Neural cell (in vitro differentiated cells): Measurements from ENCODE around the gene ZNF750.

Experiments
- EP300 ChIP-seq: fragments of 450-650 bp; conservative IDR thresholded peaks from 2 replicates; pipeline ENCODE4 v1.6.1; 2014; ENCODE audit warnings: antibody characterized with exemption, mild to moderate bottlenecking, moderate library complexity; ENCODE audit not compliant: poor library complexity, severe bottlenecking
- EZH2 ChIP-seq: fragments of 200-600, 300-800 bp; shearing (Covaris generic), sonication (generic); IDR thresholded peaks from 2 replicates; pipeline ENCODE4 v1.6.1; 2014; ENCODE audit warnings: antibody characterized with exemption, low read length, borderline replicate concordance, mild to moderate bottlenecking; ENCODE audit not compliant: insufficient read depth, poor library complexity, severe bottlenecking
- MXI1 ChIP-seq: fragments of 450-650 bp; conservative IDR thresholded peaks from 2 replicates; pipeline ENCODE4 v1.6.1; 2014; ENCODE audit warnings: antibody characterized with exemption, mild to moderate bottlenecking; ENCODE audit not compliant: poor library complexity, severe bottlenecking
- POLR2AphosphoS5 ChIP-seq: IDR thresholded peaks from 2 replicates; pipeline ENCODE4 v1.6.1; 2012
- RAD21 ChIP-seq: fragments of 450-650 bp; conservative IDR thresholded peaks from 2 replicates; pipeline ENCODE4 v1.6.1; 2014; ENCODE audit warnings: antibody characterized with exemption, mild to moderate bottlenecking, moderate library complexity
- TF ChIP-seq, protein P1 (sequence below): fragments of 450-650 bp; IDR thresholded peaks from 2 replicates; pipeline ENCODE4 v1.5.1; 2014; ENCODE audit warnings: antibody characterized with exemption, mild to moderate bottlenecking, moderate library complexity; ENCODE audit not compliant: poor library complexity, severe bottlenecking
- TF ChIP-seq, protein P2 (sequence below): IDR thresholded peaks from 2 replicates; pipeline ENCODE4 v1.6.1; 2012; ENCODE audit warnings: borderline replicate concordance

DNA sequence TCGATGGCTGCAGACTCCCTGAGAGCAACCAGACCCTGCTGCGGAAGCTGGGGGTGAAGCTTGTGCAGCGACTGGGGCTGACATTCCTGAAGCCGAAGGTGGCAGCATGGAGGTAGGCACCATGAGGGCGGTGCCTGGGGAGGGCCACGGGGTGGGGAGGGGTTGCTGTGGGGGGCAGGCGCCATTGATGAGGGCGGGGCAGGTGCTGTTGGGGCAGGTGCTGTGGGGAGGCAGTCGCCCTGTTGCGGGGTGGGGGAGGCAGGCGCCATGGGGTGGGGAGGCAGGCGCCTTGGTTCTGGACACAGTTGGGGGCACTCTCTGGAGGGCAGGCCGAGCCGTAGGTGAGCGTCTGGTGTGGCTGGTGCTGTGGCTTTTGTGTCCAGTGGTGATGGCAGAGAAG, 38.9 kb downstream of the ZNF750 start:
- TF ChIP-seq, protein P1, sequence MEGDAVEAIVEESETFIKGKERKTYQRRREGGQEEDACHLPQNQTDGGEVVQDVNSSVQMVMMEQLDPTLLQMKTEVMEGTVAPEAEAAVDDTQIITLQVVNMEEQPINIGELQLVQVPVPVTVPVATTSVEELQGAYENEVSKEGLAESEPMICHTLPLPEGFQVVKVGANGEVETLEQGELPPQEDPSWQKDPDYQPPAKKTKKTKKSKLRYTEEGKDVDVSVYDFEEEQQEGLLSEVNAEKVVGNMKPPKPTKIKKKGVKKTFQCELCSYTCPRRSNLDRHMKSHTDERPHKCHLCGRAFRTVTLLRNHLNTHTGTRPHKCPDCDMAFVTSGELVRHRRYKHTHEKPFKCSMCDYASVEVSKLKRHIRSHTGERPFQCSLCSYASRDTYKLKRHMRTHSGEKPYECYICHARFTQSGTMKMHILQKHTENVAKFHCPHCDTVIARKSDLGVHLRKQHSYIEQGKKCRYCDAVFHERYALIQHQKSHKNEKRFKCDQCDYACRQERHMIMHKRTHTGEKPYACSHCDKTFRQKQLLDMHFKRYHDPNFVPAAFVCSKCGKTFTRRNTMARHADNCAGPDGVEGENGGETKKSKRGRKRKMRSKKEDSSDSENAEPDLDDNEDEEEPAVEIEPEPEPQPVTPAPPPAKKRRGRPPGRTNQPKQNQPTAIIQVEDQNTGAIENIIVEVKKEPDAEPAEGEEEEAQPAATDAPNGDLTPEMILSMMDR = no peak
- TF ChIP-seq, protein P2, sequence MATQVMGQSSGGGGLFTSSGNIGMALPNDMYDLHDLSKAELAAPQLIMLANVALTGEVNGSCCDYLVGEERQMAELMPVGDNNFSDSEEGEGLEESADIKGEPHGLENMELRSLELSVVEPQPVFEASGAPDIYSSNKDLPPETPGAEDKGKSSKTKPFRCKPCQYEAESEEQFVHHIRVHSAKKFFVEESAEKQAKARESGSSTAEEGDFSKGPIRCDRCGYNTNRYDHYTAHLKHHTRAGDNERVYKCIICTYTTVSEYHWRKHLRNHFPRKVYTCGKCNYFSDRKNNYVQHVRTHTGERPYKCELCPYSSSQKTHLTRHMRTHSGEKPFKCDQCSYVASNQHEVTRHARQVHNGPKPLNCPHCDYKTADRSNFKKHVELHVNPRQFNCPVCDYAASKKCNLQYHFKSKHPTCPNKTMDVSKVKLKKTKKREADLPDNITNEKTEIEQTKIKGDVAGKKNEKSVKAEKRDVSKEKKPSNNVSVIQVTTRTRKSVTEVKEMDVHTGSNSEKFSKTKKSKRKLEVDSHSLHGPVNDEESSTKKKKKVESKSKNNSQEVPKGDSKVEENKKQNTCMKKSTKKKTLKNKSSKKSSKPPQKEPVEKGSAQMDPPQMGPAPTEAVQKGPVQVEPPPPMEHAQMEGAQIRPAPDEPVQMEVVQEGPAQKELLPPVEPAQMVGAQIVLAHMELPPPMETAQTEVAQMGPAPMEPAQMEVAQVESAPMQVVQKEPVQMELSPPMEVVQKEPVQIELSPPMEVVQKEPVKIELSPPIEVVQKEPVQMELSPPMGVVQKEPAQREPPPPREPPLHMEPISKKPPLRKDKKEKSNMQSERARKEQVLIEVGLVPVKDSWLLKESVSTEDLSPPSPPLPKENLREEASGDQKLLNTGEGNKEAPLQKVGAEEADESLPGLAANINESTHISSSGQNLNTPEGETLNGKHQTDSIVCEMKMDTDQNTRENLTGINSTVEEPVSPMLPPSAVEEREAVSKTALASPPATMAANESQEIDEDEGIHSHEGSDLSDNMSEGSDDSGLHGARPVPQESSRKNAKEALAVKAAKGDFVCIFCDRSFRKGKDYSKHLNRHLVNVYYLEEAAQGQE = no peak
- TF ChIP-seq EP300 = no peak
- no peak for TF ChIP-seq POLR2AphosphoS5
- no peak for TF ChIP-seq RAD21
- no peak for TF ChIP-seq MXI1
- no peak for TF ChIP-seq EZH2
